GM04504 (cell line): ENCODE data around the gene FOXF1.

Experiments
- DNase-seq: peaks from one replicate; pipeline ENCODE4 v3.0.0-alpha.2; 2012; ENCODE audit warnings: low read depth

FOXF1 gene

GRCh38 chr16:86534779-86535615, 24.7 kb downstream of the FOXF1 start:
- DNase-seq, result no peak

GRCh38 chr16:86536621-86537020, 26.3 kb downstream of the FOXF1 start:
- no peak for DNase-seq

GRCh38 chr16:86537486-86537885, 27.2 kb downstream of the FOXF1 start:
- DNase-seq, result no peak

GRCh38 chr16:86538196-86538780, 28.0 kb downstream of the FOXF1 start:
- DNase-seq, result no peak

GRCh38 chr16:86540894-86541293, 30.6 kb downstream of the FOXF1 start:
- no peak for DNase-seq

GRCh38 chr16:86541560-86541959, 31.2 kb downstream of the FOXF1 start:
- no peak for DNase-seq

- DNase-seq, result no peak
These were observed 32.7 kb downstream of the FOXF1 start for GRCh38 chr16:86542756-86543750.

- DNase-seq, result no peak
These were observed 35.2 kb downstream of the FOXF1 start for GRCh38 chr16:86545481-86545880.

GRCh38 chr16:86545954-86546637, 35.8 kb downstream of the FOXF1 start:
- no peak for DNase-seq

- no peak for DNase-seq
These were observed 36.3 kb downstream of the FOXF1 start for GRCh38 chr16:86546638-86547013.

- no peak for DNase-seq
These were observed 37.0 kb downstream of the FOXF1 start for GRCh38 chr16:86547286-86547685.

GRCh38 chr16:86549076-86549892, 39.0 kb downstream of the FOXF1 start:
- DNase-seq, result no peak

GRCh38 chr16:86549893-86550190, 39.5 kb downstream of the FOXF1 start:
- no peak for DNase-seq

- DNase-seq, result no peak
These were observed 40.0 kb downstream of the FOXF1 start for GRCh38 chr16:86550281-86550680.

GRCh38 chr16:86553356-86553755, 43.0 kb downstream of the FOXF1 start:
- DNase-seq, result no peak

- no peak for DNase-seq
These were observed 44.2 kb downstream of the FOXF1 start for GRCh38 chr16:86554599-86554916.

GRCh38 chr16:86554917-86555703, 44.8 kb downstream of the FOXF1 start, which contains the start of gene MTHFSD:
MTHFSD (minus strand) TSS chr16:86555235; CDS start chr16:86555184, 51 bp downstream.
- DNase-seq, result peak; percentile 84

GRCh38 chr16:86555704-86556075, 45.4 kb downstream of the FOXF1 start:
- no peak for DNase-seq

GRCh38 chr16:86556576-86556975, 46.2 kb downstream of the FOXF1 start:
- no peak for DNase-seq

- no peak for DNase-seq
These were observed 47.3 kb downstream of the FOXF1 start for GRCh38 chr16:86557587-86557986.
